Osteoblast (primary cell): ENCODE results near the gene ZBTB18. TPM values are rescaled to one million over a fixed set of nuclear protein-coding genes. Genes with fewer than 3 reads are reported as not detected.

ENCODE experiments used
- DNase-seq: peaks from one replicate; pipeline ENCODE4 v3.0.0; 2011; ENCODE audit warnings: low spot score, mixed read lengths; ENCODE audit not compliant: insufficient read length; ENCODE audit errors: missing footprints
- H2AFZ ChIP-seq: 2 replicates; pipeline ENCODE4 v1.6.0; 2011; ENCODE audit warnings: mild to moderate bottlenecking, low read length
- H3K27ac ChIP-seq: 2 replicates; pipeline ENCODE4 v1.5.1; 2011; ENCODE audit warnings: mild to moderate bottlenecking, low read depth, low read length, moderate library complexity
- H3K27me3 ChIP-seq: 2 replicates; pipeline ENCODE4 v1.6.0; 2012; ENCODE audit warnings: mild to moderate bottlenecking, control low read depth, inconsistent platforms, low read length, moderate library complexity; ENCODE audit not compliant: insufficient read depth
- H3K36me3 ChIP-seq: 2 replicates; pipeline ENCODE4 v1.5.1; 2011; ENCODE audit warnings: mild to moderate bottlenecking, low read length, control low read depth, moderate library complexity; ENCODE audit not compliant: insufficient read depth
- H3K4me1 ChIP-seq: 2 replicates; pipeline ENCODE4 v1.5.1; 2011; ENCODE audit warnings: mild to moderate bottlenecking, low read length, control low read depth, moderate library complexity; ENCODE audit not compliant: insufficient read depth
- H3K4me2 ChIP-seq: 2 replicates; pipeline ENCODE4 v1.6.0; 2011; ENCODE audit warnings: mild to moderate bottlenecking, low read length; ENCODE audit not compliant: insufficient read depth
- H3K4me3 ChIP-seq: fragments of 200-600 bp; sonication (generic); 3 replicates; pipeline ENCODE4 v1.5.1; 2012; ENCODE audit warnings: mild to moderate bottlenecking, low read length, inconsistent platforms; ENCODE audit not compliant: insufficient read depth
- H3K79me2 ChIP-seq: 2 replicates; pipeline ENCODE4 v1.6.0; 2012; ENCODE audit warnings: mild to moderate bottlenecking, low read length, control low read depth, inconsistent platforms; ENCODE audit not compliant: insufficient read depth
- H3K9me3 ChIP-seq: 2 replicates; pipeline ENCODE4 v1.5.1; 2011; ENCODE audit warnings: low read depth, low read length, control low read depth
- H4K20me1 ChIP-seq: 2 replicates; pipeline ENCODE4 v1.6.0; 2012; ENCODE audit warnings: mild to moderate bottlenecking, low read length, control low read depth; ENCODE audit not compliant: insufficient read depth
- CTCF ChIP-seq: IDR thresholded peaks from 2 replicates; pipeline ENCODE4 v1.5.1; 2011; ENCODE audit warnings: mild to moderate bottlenecking, low read depth, low read length, moderate library complexity; ENCODE audit errors: extremely low read depth
- total RNA-seq: library from RNA; depleted of rRNA; stranded (reverse); fragments of >200 nt; gene quantifications from 2 replicates; pipeline ENCODE4 v1.2.3, GENCODE V29; 2012

ZBTB18 gene
- total RNA-seq, 1 donor: 10.5 TPM

GRCh38 chr1:244099258-244099930 lies 48.3 kb downstream of the ZBTB18 start:
- Histone ChIP-seq H3K27ac (no peak overlapping the region), H3K4me1 (peaks cover 3% of the 10 kb centered on the region), H3K79me2 (no peaks in the 10 kb centered on the region), H3K27me3 (peaks cover 20% of the 10 kb centered on the region), H3K9me3 (no peaks in the 10 kb centered on the region), H3K36me3 (no peaks in the 10 kb centered on the region), H3K4me2 (no peak overlapping the region), H3K4me3 (no peak overlapping the region), H2AFZ (no peak overlapping the region), H4K20me1 (no peaks in the 10 kb centered on the region)
- no peak for TF ChIP-seq CTCF
- no peak for DNase-seq

DNA sequence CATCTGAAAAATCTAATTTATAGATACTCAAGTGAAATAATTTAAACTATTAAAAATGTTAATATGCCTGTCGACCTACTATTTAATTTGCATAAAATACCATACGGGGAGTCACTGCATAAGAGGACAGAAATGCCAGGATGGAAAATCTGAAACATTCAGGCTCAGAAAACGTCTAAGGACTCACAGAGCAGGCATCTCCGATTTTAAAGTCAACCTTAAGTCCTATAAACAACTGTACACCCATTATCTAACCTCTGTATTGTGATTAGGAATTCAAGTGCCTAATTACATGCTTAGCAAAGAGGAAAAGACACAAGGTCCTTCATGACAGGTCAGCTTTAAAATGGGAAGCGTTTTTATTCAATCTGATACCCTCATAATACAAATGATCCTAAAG lies 49.2 kb downstream of the ZBTB18 start:
- Histone ChIP-seq H3K4me2 (peak overlapping the region; percentile 44), H3K4me1 (peaks cover 10% of the 10 kb centered on the region), H2AFZ (no peak overlapping the region), H4K20me1 (no peaks in the 10 kb centered on the region), H3K27me3 (peaks cover 20% of the 10 kb centered on the region), H3K27ac (no peak overlapping the region), H3K9me3 (no peaks in the 10 kb centered on the region), H3K79me2 (no peaks in the 10 kb centered on the region), H3K36me3 (no peaks in the 10 kb centered on the region), H3K4me3 (no peak overlapping the region)
- DNase-seq: no peak
- TF ChIP-seq CTCF: no peak

DNA sequence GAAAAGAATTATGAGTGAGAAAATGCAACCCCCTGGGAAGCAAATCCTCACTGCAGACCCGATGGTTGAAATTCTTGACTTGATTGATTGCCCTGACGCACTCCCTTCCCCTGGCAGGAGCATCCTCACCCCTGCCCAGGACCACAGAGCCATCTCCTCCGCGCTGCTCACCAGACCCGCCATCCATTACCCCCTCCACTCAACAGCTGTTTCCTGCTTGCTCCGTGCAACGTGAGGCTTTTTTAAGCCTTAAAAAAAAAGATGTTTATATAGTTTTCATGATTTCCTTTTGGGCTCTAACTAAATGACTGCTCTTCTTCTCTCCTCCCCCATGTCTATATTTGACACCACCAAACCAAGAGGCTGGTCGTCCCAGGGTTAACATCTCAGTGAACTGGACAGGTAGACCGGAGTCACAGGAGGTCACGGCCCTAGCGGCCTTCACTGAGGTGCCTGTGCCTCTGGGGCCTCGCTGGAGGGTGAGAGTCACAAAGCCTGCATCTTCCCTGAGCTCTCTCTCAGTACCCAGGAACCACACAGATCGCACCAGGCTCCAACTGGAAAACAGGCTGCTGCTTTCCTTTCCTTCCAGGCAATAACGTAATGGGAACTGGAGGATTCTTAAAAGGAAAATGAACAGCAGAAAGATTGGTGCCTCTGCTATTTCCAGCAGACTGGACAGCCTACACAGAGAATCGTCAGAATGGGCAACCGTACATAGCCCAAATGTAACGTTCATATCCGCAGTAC lies 49.8 kb downstream of the ZBTB18 start:
- no peaks in the 10 kb centered on the region for H3K79me2 ChIP-seq
- H3K27me3 ChIP-seq: peaks cover 20% of the 10 kb centered on the region
- peak; percentile 18 for DNase-seq
- no peaks in the 10 kb centered on the region for H3K36me3 ChIP-seq
- no peak for TF ChIP-seq CTCF
- no peak overlapping the region for H3K27ac ChIP-seq
- no peak overlapping the region for H2AFZ ChIP-seq
- H3K9me3 ChIP-seq: no peaks in the 10 kb centered on the region
- H4K20me1 ChIP-seq: no peaks in the 10 kb centered on the region
- H3K4me2 ChIP-seq: peak overlapping the region; percentile 44
- H3K4me1 ChIP-seq: peaks cover 10% of the 10 kb centered on the region
- H3K4me3 ChIP-seq: no peak overlapping the region

DNA sequence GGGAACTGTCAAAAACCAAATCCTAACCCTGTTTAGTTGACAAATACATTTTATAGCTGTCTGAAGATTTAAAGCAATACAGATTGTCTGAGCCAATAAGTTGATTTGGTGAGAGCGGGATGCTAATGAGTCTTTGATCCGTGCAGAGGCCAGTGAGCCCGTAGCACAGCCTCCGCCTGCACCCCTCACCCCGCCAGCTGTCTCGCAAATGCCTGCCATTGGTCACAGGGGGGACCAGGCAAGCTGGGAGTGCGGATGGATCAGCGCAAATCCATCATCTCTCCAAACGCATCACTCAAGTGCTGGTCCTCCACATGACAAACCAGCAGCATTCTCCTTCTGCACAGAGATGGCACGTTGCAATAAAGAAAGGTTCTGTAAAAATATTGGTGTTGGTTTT lies 51.0 kb downstream of the ZBTB18 start:
- no peak overlapping the region for H3K4me2 ChIP-seq
- H4K20me1 ChIP-seq: no peaks in the 10 kb centered on the region
- no peak for TF ChIP-seq CTCF
- H3K27ac ChIP-seq: no peak overlapping the region
- peak; percentile 65 for DNase-seq
- H3K27me3 ChIP-seq: peaks cover 15% of the 10 kb centered on the region
- no peaks in the 10 kb centered on the region for H3K36me3 ChIP-seq
- no peaks in the 10 kb centered on the region for H3K79me2 ChIP-seq
- no peak overlapping the region for H3K4me3 ChIP-seq
- no peaks in the 10 kb centered on the region for H3K9me3 ChIP-seq
- H3K4me1 ChIP-seq: peaks cover 10% of the 10 kb centered on the region
- H2AFZ ChIP-seq: no peak overlapping the region
